Left ventricle myocardium superior (tissue), 1 donor: ENCODE measurements around the gene OR52K1. TPM values are rescaled to one million over a fixed set of nuclear protein-coding genes. Genes with fewer than 3 reads are reported as not detected.
"Not testable (repeated sequence)": the region's sequence is repeated elsewhere in the genome, so short reads cannot be mapped to it uniquely, and the experiment has no call there.

ENCODE experiments used
- ATAC-seq: fragments of 200-7000 bp; cut with Tn5 transposase; one replicate; pipeline ENCODE4 v1.9.1; 2020; ENCODE audit warnings: mild to moderate bottlenecking, moderate library complexity
- DNase-seq: peaks from one replicate; pipeline ENCODE4 v3.0.0-alpha.2; 2020
- intact Hi-C: fragments of 100-400 bp; cut with micrococcal nuclease; formaldehyde crosslinking; loops from one replicate; pipeline ENCODE4 v1.11.0; 2022
- total RNA-seq: library from RNA; stranded (reverse); fragmentation: NEBNext Ultra II Directional; extraction: Animal tissue kit (Norgen Biotek cat#: 25700); gene quantifications from one replicate; pipeline ENCODE4 v1.2.1, GENCODE V29; 2021
- donor health status: DM: no; HTN: yes; CAD: no; lungs with severe emphysema.

The OR52K1 gene
- total RNA-seq, 1 donor from 2014 or later: not detected

- intact Hi-C loops: no loop called here
- ATAC-seq: no peak
- no peak for DNase-seq
Observed at GRCh38 chr11:4481240-4481582, 1.2 kb upstream of the OR52K1 start.

GRCh38 chr11:4484310-4484709, 1.9 kb downstream of the OR52K1 start:
- ATAC-seq (no peak), DNase-seq (no peak)
- intact Hi-C loops: no loop called here

GRCh38 chr11:4491405-4491804, 9.0 kb downstream of the OR52K1 start:
- not testable (repeated sequence) for DNase-seq, ATAC-seq
- intact Hi-C loops: loop anchor here (5.0 kb wide), 1 partner anchor 304 kb away; no protein-coding TSS in a partner anchor

- intact Hi-C loops: loop anchor here (5.0 kb wide), 1 partner anchor 305 kb away; no protein-coding TSS in a partner anchor
- no peak for ATAC-seq
- DNase-seq: no peak
Observed at GRCh38 chr11:4491878-4492606, 9.6 kb downstream of the OR52K1 start.

- DNase-seq (no peak), ATAC-seq (no peak)
- intact Hi-C loops: loop anchor here (5.0 kb wide), 1 partner anchor 306 kb away; no protein-coding TSS in a partner anchor
Observed at GRCh38 chr11:4493480-4493818, 11.0 kb downstream of the OR52K1 start.

GRCh38 chr11:4495487-4495886, 13.0 kb downstream of the OR52K1 start:
- ATAC-seq (no peak), DNase-seq (no peak)
- intact Hi-C loops: no loop called here

GRCh38 chr11:4495986-4496385, 13.5 kb downstream of the OR52K1 start:
- intact Hi-C loops: no loop called here
- no peak for ATAC-seq
- no peak for DNase-seq

- ATAC-seq (no peak), DNase-seq (no peak)
- intact Hi-C loops: no loop called here
Observed at GRCh38 chr11:4496557-4497248, 14.3 kb downstream of the OR52K1 start.

- DNase-seq (no peak), ATAC-seq (no peak)
- intact Hi-C loops: no loop called here
Observed at GRCh38 chr11:4508886-4509285, 26.4 kb downstream of the OR52K1 start.

GRCh38 chr11:4511282-4512245, 29.1 kb downstream of the OR52K1 start:
- ATAC-seq: no peak
- no peak for DNase-seq
- intact Hi-C loops: no loop called here

GRCh38 chr11:4514196-4514595, 31.8 kb downstream of the OR52K1 start:
- ATAC-seq (no peak), DNase-seq (no peak)
- intact Hi-C loops: no loop called here

- ATAC-seq: no peak
- intact Hi-C loops: no loop called here
- DNase-seq: no peak
Observed at GRCh38 chr11:4522339-4522738, 39.9 kb downstream of the OR52K1 start.

GRCh38 chr11:4522752-4523151, 40.3 kb downstream of the OR52K1 start:
- no peak for DNase-seq
- no peak for ATAC-seq
- intact Hi-C loops: no loop called here

- DNase-seq: no peak
- no peak for ATAC-seq
- intact Hi-C loops: no loop called here
Observed at GRCh38 chr11:4523666-4524065, 41.2 kb downstream of the OR52K1 start.

GRCh38 chr11:4527926-4528325, 45.5 kb downstream of the OR52K1 start:
- DNase-seq: no peak
- intact Hi-C loops: no loop called here
- ATAC-seq: no peak

- intact Hi-C loops, DNase-seq, ATAC-seq: not testable (repeated sequence)
Observed at GRCh38 chr11:4531686-4532085, 49.2 kb downstream of the OR52K1 start.

GRCh38 chr11:4539603-4540219, 57.3 kb downstream of the OR52K1 start:
- intact Hi-C loops: loop anchor here (5.0 kb wide), 1 partner anchor 352 kb away; no protein-coding TSS in a partner anchor
- ATAC-seq: peak; percentile 75
- DNase-seq: peak; percentile 63

- intact Hi-C loops: no loop called here
- DNase-seq (no peak), ATAC-seq (no peak)
Observed at GRCh38 chr11:4541071-4541470, 58.6 kb downstream of the OR52K1 start.
